Neural cell (in vitro differentiated cells): ENCODE results near the gene SHISAL1.

ENCODE experiments used
- EP300 ChIP-seq: fragments of 450-650 bp; conservative IDR thresholded peaks from 2 replicates; pipeline ENCODE4 v1.6.1; 2014; ENCODE audit warnings: antibody characterized with exemption, mild to moderate bottlenecking, moderate library complexity; ENCODE audit not compliant: poor library complexity, severe bottlenecking
- EZH2 ChIP-seq: fragments of 200-600, 300-800 bp; shearing (Covaris generic), sonication (generic); IDR thresholded peaks from 2 replicates; pipeline ENCODE4 v1.6.1; 2014; ENCODE audit warnings: antibody characterized with exemption, low read length, borderline replicate concordance, mild to moderate bottlenecking; ENCODE audit not compliant: insufficient read depth, poor library complexity, severe bottlenecking
- MXI1 ChIP-seq: fragments of 450-650 bp; conservative IDR thresholded peaks from 2 replicates; pipeline ENCODE4 v1.6.1; 2014; ENCODE audit warnings: antibody characterized with exemption, mild to moderate bottlenecking; ENCODE audit not compliant: poor library complexity, severe bottlenecking
- RAD21 ChIP-seq: fragments of 450-650 bp; conservative IDR thresholded peaks from 2 replicates; pipeline ENCODE4 v1.6.1; 2014; ENCODE audit warnings: antibody characterized with exemption, mild to moderate bottlenecking, moderate library complexity
- SMC3 ChIP-seq: fragments of 450-650 bp; conservative IDR thresholded peaks from 2 replicates; pipeline ENCODE4 v1.6.1; 2014; ENCODE audit warnings: antibody characterized with exemption, mild to moderate bottlenecking, moderate library complexity; ENCODE audit not compliant: poor library complexity
- TAF1 ChIP-seq: IDR thresholded peaks from 2 replicates; pipeline ENCODE4 v1.6.1; 2012; ENCODE audit warnings: low read depth
- TF ChIP-seq, protein P1 (sequence below): fragments of 450-650 bp; IDR thresholded peaks from 2 replicates; pipeline ENCODE4 v1.5.1; 2014; ENCODE audit warnings: antibody characterized with exemption, mild to moderate bottlenecking, moderate library complexity; ENCODE audit not compliant: poor library complexity, severe bottlenecking

GRCh38 chr22:44210722-44211121 is 102.0 kb downstream of the SHISAL1 start:
- no peak for TF ChIP-seq RAD21
- TF ChIP-seq TAF1: no peak
- no peak for TF ChIP-seq EP300
- TF ChIP-seq EZH2: no peak
- TF ChIP-seq, protein P1, sequence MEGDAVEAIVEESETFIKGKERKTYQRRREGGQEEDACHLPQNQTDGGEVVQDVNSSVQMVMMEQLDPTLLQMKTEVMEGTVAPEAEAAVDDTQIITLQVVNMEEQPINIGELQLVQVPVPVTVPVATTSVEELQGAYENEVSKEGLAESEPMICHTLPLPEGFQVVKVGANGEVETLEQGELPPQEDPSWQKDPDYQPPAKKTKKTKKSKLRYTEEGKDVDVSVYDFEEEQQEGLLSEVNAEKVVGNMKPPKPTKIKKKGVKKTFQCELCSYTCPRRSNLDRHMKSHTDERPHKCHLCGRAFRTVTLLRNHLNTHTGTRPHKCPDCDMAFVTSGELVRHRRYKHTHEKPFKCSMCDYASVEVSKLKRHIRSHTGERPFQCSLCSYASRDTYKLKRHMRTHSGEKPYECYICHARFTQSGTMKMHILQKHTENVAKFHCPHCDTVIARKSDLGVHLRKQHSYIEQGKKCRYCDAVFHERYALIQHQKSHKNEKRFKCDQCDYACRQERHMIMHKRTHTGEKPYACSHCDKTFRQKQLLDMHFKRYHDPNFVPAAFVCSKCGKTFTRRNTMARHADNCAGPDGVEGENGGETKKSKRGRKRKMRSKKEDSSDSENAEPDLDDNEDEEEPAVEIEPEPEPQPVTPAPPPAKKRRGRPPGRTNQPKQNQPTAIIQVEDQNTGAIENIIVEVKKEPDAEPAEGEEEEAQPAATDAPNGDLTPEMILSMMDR: no peak
- TF ChIP-seq SMC3: no peak
- TF ChIP-seq MXI1: no peak
